Measurements from ENCODE around the gene CUBN. TPM values are rescaled to one million over a fixed set of nuclear protein-coding genes. Genes with fewer than 3 reads are reported as not detected.

Gene CUBN
- polyA plus RNA-seq, 2 of the 4 experiments (the other 2 are of a cell fraction) = 0.08 to 0.28 TPM

- ATAC-seq (no peak), FAIRE-seq (no peak), DNase-seq (ENCODE audit: low read depth in 1 of 2, low spot score in 1 of 2) (no peak)
- H3K4me2 ChIP-seq = no peak overlapping the region
- no peak overlapping the region for H3K27ac ChIP-seq
- peaks cover 30% of the 10 kb centered on the region for H3K4me1 ChIP-seq
- H3K9me3 ChIP-seq = no peaks in the 10 kb centered on the region
- ChIA-PET CTCF (no interaction called here), POLR2A (interaction anchor here (1.6 kb wide), 1 partner anchor 264 kb away, joined by 7 read pairs; no protein-coding TSS in a partner anchor)
- TF ChIP-seq, protein P1, sequence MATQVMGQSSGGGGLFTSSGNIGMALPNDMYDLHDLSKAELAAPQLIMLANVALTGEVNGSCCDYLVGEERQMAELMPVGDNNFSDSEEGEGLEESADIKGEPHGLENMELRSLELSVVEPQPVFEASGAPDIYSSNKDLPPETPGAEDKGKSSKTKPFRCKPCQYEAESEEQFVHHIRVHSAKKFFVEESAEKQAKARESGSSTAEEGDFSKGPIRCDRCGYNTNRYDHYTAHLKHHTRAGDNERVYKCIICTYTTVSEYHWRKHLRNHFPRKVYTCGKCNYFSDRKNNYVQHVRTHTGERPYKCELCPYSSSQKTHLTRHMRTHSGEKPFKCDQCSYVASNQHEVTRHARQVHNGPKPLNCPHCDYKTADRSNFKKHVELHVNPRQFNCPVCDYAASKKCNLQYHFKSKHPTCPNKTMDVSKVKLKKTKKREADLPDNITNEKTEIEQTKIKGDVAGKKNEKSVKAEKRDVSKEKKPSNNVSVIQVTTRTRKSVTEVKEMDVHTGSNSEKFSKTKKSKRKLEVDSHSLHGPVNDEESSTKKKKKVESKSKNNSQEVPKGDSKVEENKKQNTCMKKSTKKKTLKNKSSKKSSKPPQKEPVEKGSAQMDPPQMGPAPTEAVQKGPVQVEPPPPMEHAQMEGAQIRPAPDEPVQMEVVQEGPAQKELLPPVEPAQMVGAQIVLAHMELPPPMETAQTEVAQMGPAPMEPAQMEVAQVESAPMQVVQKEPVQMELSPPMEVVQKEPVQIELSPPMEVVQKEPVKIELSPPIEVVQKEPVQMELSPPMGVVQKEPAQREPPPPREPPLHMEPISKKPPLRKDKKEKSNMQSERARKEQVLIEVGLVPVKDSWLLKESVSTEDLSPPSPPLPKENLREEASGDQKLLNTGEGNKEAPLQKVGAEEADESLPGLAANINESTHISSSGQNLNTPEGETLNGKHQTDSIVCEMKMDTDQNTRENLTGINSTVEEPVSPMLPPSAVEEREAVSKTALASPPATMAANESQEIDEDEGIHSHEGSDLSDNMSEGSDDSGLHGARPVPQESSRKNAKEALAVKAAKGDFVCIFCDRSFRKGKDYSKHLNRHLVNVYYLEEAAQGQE (IDR thresholded peaks at IDR 0.05) = no peak
- TF ChIP-seq NR3C1 (IDR thresholded peaks at IDR 0.05) (no peak), MYC (IDR thresholded peaks at IDR 0.05; ENCODE audit: borderline replicate concordance, low read length) (no peak), CEBPB (IDR thresholded peaks at IDR 0.05) (no peak), CBX2 (IDR thresholded peaks at IDR 0.05; ENCODE audit: borderline replicate concordance, low read depth) (no peak), CHD2 (IDR thresholded peaks at IDR 0.05; ENCODE audit: low read length, partially characterized antibody) (no peak), HMGXB4 (CRISPR knock-in tag; IDR thresholded peaks at IDR 0.05; ENCODE audit: borderline replicate concordance) (no peak), HES2 (IDR thresholded peaks at IDR 0.05) (no peak), MAFK (IDR thresholded peaks at IDR 0.05; ENCODE audit: partially characterized antibody) (no peak), E2F6 (IDR thresholded peaks at IDR 0.05; ENCODE audit: borderline replicate concordance, low read depth) (no peak), KDM5A (IDR thresholded peaks at IDR 0.05) (no peak), RARB (CRISPR knock-in tag; IDR thresholded peaks at IDR 0.05) (no peak), HDAC2 (IDR thresholded peaks at IDR 0.05) (no peak), BCL3 (IDR thresholded peaks at IDR 0.05) (no peak), RAD21 (conservative IDR thresholded peaks at IDR 0.05 in 1 of 2, IDR thresholded peaks at IDR 0.05 in 1 of 2) (no peak)
- TF ChIP-seq, protein P2, sequence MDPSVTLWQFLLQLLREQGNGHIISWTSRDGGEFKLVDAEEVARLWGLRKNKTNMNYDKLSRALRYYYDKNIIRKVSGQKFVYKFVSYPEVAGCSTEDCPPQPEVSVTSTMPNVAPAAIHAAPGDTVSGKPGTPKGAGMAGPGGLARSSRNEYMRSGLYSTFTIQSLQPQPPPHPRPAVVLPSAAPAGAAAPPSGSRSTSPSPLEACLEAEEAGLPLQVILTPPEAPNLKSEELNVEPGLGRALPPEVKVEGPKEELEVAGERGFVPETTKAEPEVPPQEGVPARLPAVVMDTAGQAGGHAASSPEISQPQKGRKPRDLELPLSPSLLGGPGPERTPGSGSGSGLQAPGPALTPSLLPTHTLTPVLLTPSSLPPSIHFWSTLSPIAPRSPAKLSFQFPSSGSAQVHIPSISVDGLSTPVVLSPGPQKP (IDR thresholded peaks at IDR 0.05; ENCODE audit: low read depth, low read length) = no peak
- TF ChIP-seq, protein P3, sequence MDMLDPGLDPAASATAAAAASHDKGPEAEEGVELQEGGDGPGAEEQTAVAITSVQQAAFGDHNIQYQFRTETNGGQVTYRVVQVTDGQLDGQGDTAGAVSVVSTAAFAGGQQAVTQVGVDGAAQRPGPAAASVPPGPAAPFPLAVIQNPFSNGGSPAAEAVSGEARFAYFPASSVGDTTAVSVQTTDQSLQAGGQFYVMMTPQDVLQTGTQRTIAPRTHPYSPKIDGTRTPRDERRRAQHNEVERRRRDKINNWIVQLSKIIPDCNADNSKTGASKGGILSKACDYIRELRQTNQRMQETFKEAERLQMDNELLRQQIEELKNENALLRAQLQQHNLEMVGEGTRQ (IDR thresholded peaks at IDR 0.05) = no peak
- WGBS (ENCODE audit: missing lambda C conversion rate) = 80% methylated on average over 15 of the region's 15 CpGs
- H3K4me3 ChIP-seq = no peak overlapping the region
Observed at GRCh38 chr10:16964576-16965343, 164.9 kb downstream of the CUBN start.
